GM12878 (cell line): ENCODE data around the gene UBASH3B. TPM values are rescaled to one million over a fixed set of nuclear protein-coding genes. Genes with fewer than 3 reads are reported as not detected.

ENCODE experiments used
- ATAC-seq: fragments of 200-7000 bp; cut with Tn5 transposase; 3 replicates; pipeline ENCODE4 v1.9.1; 2020; ENCODE audit warnings: mild to moderate bottlenecking, moderate library complexity
- BruUV-seq: library from RNA; stranded (reverse); fragments of 400-500 nt; replicated peaks from 2 replicates; lab custom pipeline; 2021; lab: Mats Ljungman, UMichigan
- CTCF ChIA-PET: fragments of 300-600 bp; sonication (Branson Sonifier 250); formaldehyde crosslinking; extraction: SDS; loops from one replicate; lab custom pipeline; 2021; ENCODE audit warnings: inconsistent platforms; lab: Yijun Ruan, JAX
- POLR2A ChIA-PET: fragments of 350-600 bp; formaldehyde crosslinking; extraction: SDS; loops from one replicate; lab custom pipeline; 2021; ENCODE audit warnings: inconsistent platforms; lab: Charles Lee
- RAD21 ChIA-PET: fragments of 300-600 bp; sonication (Branson Sonifier 250); formaldehyde crosslinking; loops from one replicate; lab custom pipeline; 2023; ENCODE audit warnings: antibody characterized with exemption; ENCODE audit not compliant: unreplicated experiment; lab: Charles Lee
- SMC1A ChIA-PET: fragments of 300-600 bp; sonication (Branson Sonifier 250); formaldehyde crosslinking; loops from one replicate; lab custom pipeline; 2023; ENCODE audit not compliant: unreplicated experiment, uncharacterized antibody; lab: Charles Lee
- DNase-seq: peaks from one replicate; pipeline ENCODE4 v3.0.0-alpha.2; 2011; ENCODE audit warnings: low read depth, low spot score
- FAIRE-seq: peaks from 3 replicates; lab custom pipeline; 2011; peaks lifted over from hg19 to GRCh38; lab: Jason Lieb, UNC
- H2AFZ ChIP-seq: 2 replicates; pipeline ENCODE4 v1.6.0; 2011; ENCODE audit warnings: low read depth, low read length, control low read depth; ENCODE audit not compliant: control insufficient read depth
- H3K27ac ChIP-seq: 2 replicates; pipeline ENCODE4 v1.5.1; 2011; ENCODE audit warnings: control low read depth; ENCODE audit not compliant: control insufficient read depth, insufficient read depth
- H3K27me3 ChIP-seq, 2 experiments: replicated peaks in 1 of 2; 2 replicates each; pipeline versions ENCODE4 v1.6.0 to v1.6.1; 2011; ENCODE audit warnings: low read length in 1 of 2; ENCODE audit not compliant: control insufficient read depth in 2 of 2, insufficient read depth in 2 of 2
- H3K36me3 ChIP-seq, 2 experiments: 2 replicates each; pipeline ENCODE4 v1.5.1; 2011; ENCODE audit warnings: low read length in 1 of 2; ENCODE audit not compliant: control insufficient read depth in 2 of 2, insufficient read depth in 2 of 2
- H3K4me1 ChIP-seq: 2 replicates; pipeline ENCODE4 v1.6.1; 2011; ENCODE audit warnings: mild to moderate bottlenecking, low read length, moderate library complexity, mixed read lengths; ENCODE audit not compliant: control insufficient read depth, insufficient read depth
- H3K4me2 ChIP-seq: 2 replicates; pipeline ENCODE4 v1.6.0; 2011; ENCODE audit warnings: control low read depth; ENCODE audit not compliant: control insufficient read depth, insufficient read depth
- H3K4me3 ChIP-seq: fragments of 200-600 bp; sonication (generic); 2 replicates; pipeline ENCODE4 v1.5.1; 2016
- H3K79me2 ChIP-seq: 2 replicates; pipeline ENCODE4 v1.6.0; 2011; ENCODE audit warnings: low read length; ENCODE audit not compliant: control insufficient read depth, insufficient read depth
- H3K9ac ChIP-seq: 2 replicates; pipeline ENCODE4 v1.8.0; 2011; ENCODE audit warnings: low read length, control low read depth, mixed read lengths; ENCODE audit not compliant: control insufficient read depth, insufficient read depth
- H3K9me3 ChIP-seq: replicated peaks from 3 replicates; pipeline ENCODE4 v1.5.1; 2011; ENCODE audit warnings: mild to moderate bottlenecking, low read length; ENCODE audit not compliant: control insufficient read depth, insufficient read depth
- H4K20me1 ChIP-seq: 2 replicates; pipeline ENCODE4 v1.6.0; 2011; ENCODE audit not compliant: control insufficient read depth, insufficient read depth
- BACH1 ChIP-seq: fragments of 450-650 bp; IDR thresholded peaks from 2 replicates; pipeline ENCODE4 v1.6.1; 2017; ENCODE audit warnings: mild to moderate bottlenecking, borderline replicate concordance
- CUX1 ChIP-seq: IDR thresholded peaks from 2 replicates; pipeline ENCODE4 v1.6.1; 2012; ENCODE audit warnings: improper control_type of control experiment, low read depth, low read length; ENCODE audit not compliant: insufficient replicate concordance
- ZNF24 ChIP-seq: fragments of 450-650 bp; IDR thresholded peaks from 2 replicates; pipeline ENCODE4 v1.6.1; 2017; ENCODE audit warnings: antibody characterized with exemption, mild to moderate bottlenecking
- WGBS: methylation state at CpG from one replicate; pipeline ENCODE4 v1.1.6; 2016; ENCODE audit warnings: low lambda C conversion rate; ENCODE audit not compliant: insufficient replicate concordance, insufficient coverage; ENCODE audit errors: missing lambda C conversion rate; 5-methylcytosine and 5-hydroxymethylcytosine counted together
- in situ Hi-C: fragments of 300-500 bp; cut with MboI; formaldehyde crosslinking; loops from 9 replicates; pipeline ENCODE4 v1.14.3; 2018; ENCODE audit warnings: mixed read lengths
- intact Hi-C: fragments of 100-400 bp; cut with micrococcal nuclease; formaldehyde crosslinking; loops from one replicate; pipeline ENCODE4 v1.14.2; 2022; ENCODE audit not compliant: unreplicated experiment
- polyA plus RNA-seq, 11 experiments: library from polyadenylated mRNA; depleted of rRNA in 4 of 11; unstranded in 6 of 11; stranded (reverse) in 5 of 11; fragments of >200 nt; fragmentation: Nextera tagmentation in 4 of 11; fragmentation: Illumina TruSeq in 1 of 11; extraction: Ambion mirVana in 4 of 11; extraction: Trizol in 1 of 11; gene quantifications; 1 replicate in 1 of 11; 2 replicates in 10 of 11; pipeline versions ENCODE4 v1.2.1 to v1.2.3, GENCODE V29; 2011 to 2016; ENCODE audit warnings: inconsistent platforms in 2 of 11, missing spikeins in 2 of 11, low read depth in 1 of 11
- total RNA-seq, 4 experiments: library from RNA; depleted of rRNA in 3 of 4; stranded (reverse); fragments of >200 nt in 3 of 4; fragmentation: Illumina TruSeq in 1 of 4; extraction: Trizol in 1 of 4; gene quantifications; 2 replicates each; pipeline versions ENCODE4 v1.2.1 to v1.2.3, GENCODE V29; 2013 to 2021

UBASH3B gene
- total and polyA plus RNA-seq, 10 of the 15 experiments (the other 5 are each of a cell fraction or from before 2014, with no cell fraction given), result 0.18 to 3.3 (median 0.57) TPM

GRCh38 chr11:122743097-122743741 lies 87.7 kb downstream of the UBASH3B start:
- CTCF ChIA-PET, result interaction anchor here (1.0 to 5.7 kb wide), 4 partner anchors 9 to 109 kb away, joined by 3 to 38 read pairs (median 7); no protein-coding TSS in a partner anchor
- in situ Hi-C loops (no loop called here), intact Hi-C loops (no loop called here)
- 48% methylated on average over 6 of the region's 6 CpGs for WGBS
- DNase-seq, result no peak
- RAD21 ChIA-PET, result interaction anchor here (0.8 to 2.2 kb wide), 5 partner anchors 9 to 109 kb away, joined by 3 to 7 read pairs (median 3); no protein-coding TSS in a partner anchor
- peaks cover 35% of the 10 kb centered on the region for H3K4me1 ChIP-seq
- FAIRE-seq, result no peak
- 0 out of 2 replicates have a peak overlapping the region, but pooled peaks have one; percentile 25 for H3K27ac ChIP-seq
- H3K4me3 ChIP-seq, result no peak overlapping the region
- no peaks in the 10 kb centered on the region for H3K36me3 ChIP-seq
- H3K4me2 ChIP-seq, result no peak overlapping the region
- H2AFZ ChIP-seq, result no peak overlapping the region
- no peaks in the 10 kb centered on the region for H3K79me2 ChIP-seq
- H3K27me3 ChIP-seq, result peaks cover 0 to 3% of the 10 kb centered on the region in 2 experiments; a peak in 2 of 4 replicates
- no peak for ATAC-seq
- H4K20me1 ChIP-seq, result no peaks in the 10 kb centered on the region
- no peaks in the 10 kb centered on the region for H3K9me3 ChIP-seq
- no peak overlapping the region for H3K9ac ChIP-seq
- TF ChIP-seq ZNF24 (no peak), CUX1 (no peak), BACH1 (no peak)
- no TSS peak for BruUV-seq
- SMC1A ChIA-PET, result interaction anchor here (0.6 to 2.3 kb wide), 4 partner anchors 11 to 799 kb away, joined by 3 to 8 read pairs (median 4); no protein-coding TSS in a partner anchor
- POLR2A ChIA-PET, result no interaction called here
